ENCODE data around the gene CFAP97D2.
"Not testable (repeated sequence)": the region's sequence is repeated elsewhere in the genome, so short reads cannot be mapped to it uniquely, and the experiment has no call there.

The CFAP97D2 gene

GRCh38 chr13:114179087-114179658 lies at the start of gene CFAP97D2:
Gene CFAP97D2 (plus strand): TSS chr13:114179257. CDS start chr13:114179331, 74 bp downstream.
- DNase-seq (ENCODE audit: low read depth), result no peak

GRCh38 chr13:114129649-114130062 lies 49.4 kb upstream of the CFAP97D2 start:
- no peak for DNase-seq (ENCODE audit: low read depth)

- no peak for DNase-seq (ENCODE audit: low read depth)
Measured at GRCh38 chr13:114130131-114130836, 48.8 kb upstream of the CFAP97D2 start.

GRCh38 chr13:114130837-114131582 lies 48.0 kb upstream of the CFAP97D2 start:
- DNase-seq (ENCODE audit: low read depth), result peak; percentile 62

- DNase-seq (ENCODE audit: low read depth), result no peak
Measured at GRCh38 chr13:114131583-114132418, 47.3 kb upstream of the CFAP97D2 start.

- DNase-seq (ENCODE audit: low read depth), result no peak
Measured at GRCh38 chr13:114132419-114133121, 46.5 kb upstream of the CFAP97D2 start, which contains the start of gene RASA3. Gene RASA3 (minus strand): TSS chr13:114132623. CDS start chr13:114132489, 134 bp downstream.

- not testable (repeated sequence) for DNase-seq (ENCODE audit: low read depth)
Measured at GRCh38 chr13:114133126-114133525, 45.9 kb upstream of the CFAP97D2 start.

GRCh38 chr13:114133552-114133951 lies 45.5 kb upstream of the CFAP97D2 start:
- not testable (repeated sequence) for DNase-seq (ENCODE audit: low read depth)

- DNase-seq (ENCODE audit: low read depth), result no peak
Measured at GRCh38 chr13:114134111-114134943, 44.7 kb upstream of the CFAP97D2 start.

- DNase-seq (ENCODE audit: low read depth), result no peak
Measured at GRCh38 chr13:114134944-114135610, 44.0 kb upstream of the CFAP97D2 start.

- DNase-seq (ENCODE audit: low read depth), result no peak
Measured at GRCh38 chr13:114135731-114136171, 43.3 kb upstream of the CFAP97D2 start.

GRCh38 chr13:114136576-114136975 lies 42.5 kb upstream of the CFAP97D2 start:
- no peak for DNase-seq (ENCODE audit: low read depth)

- no peak for DNase-seq (ENCODE audit: low read depth)
Measured at GRCh38 chr13:114140131-114140905, 38.7 kb upstream of the CFAP97D2 start.

- no peak for DNase-seq (ENCODE audit: low read depth)
Measured at GRCh38 chr13:114140906-114141250, 38.2 kb upstream of the CFAP97D2 start.

- DNase-seq (ENCODE audit: low read depth), result no peak
Measured at GRCh38 chr13:114141261-114141996, 37.6 kb upstream of the CFAP97D2 start.

- no peak for DNase-seq (ENCODE audit: low read depth)
Measured at GRCh38 chr13:114142137-114142550, 36.9 kb upstream of the CFAP97D2 start.

GRCh38 chr13:114142640-114143490 lies 36.2 kb upstream of the CFAP97D2 start:
- no peak for DNase-seq (ENCODE audit: low read depth)

Measured in HS-27A (cell line).